Measurements from ENCODE around the gene LAMA4. TPM values are rescaled to one million over a fixed set of nuclear protein-coding genes. Genes with fewer than 3 reads are reported as not detected.

The LAMA4 gene
- total and polyA plus RNA-seq, 2 of the 13 experiments (the other 11 are each of a cell fraction or from before 2014, with no cell fraction given), result not detected

DNA sequence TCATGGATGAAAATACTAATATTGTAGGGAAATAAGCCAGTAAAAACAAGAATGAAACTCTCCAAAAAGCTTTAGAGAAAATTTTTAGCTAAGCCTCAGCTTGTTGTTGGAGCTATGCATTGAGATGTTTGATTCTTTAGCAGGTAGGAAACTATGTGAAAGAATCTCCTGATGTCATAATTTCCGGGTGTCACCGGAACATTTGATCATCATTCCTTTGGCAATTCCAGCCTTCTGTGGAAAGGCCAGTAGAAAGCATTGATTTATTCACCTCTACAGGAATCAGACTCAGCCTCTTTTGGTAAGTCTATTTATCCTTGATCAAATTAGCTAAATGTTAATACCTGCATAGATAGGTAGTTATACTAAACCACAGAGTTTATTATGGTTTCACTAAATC lies 157.5 kb downstream of the LAMA4 start:
- in situ Hi-C loops (cut with HindIII; ENCODE audit: extremely low pct_ligation_motif_present, low pct_unique_long_range_greater_than_20kb), result no loop called here
- WGBS (ENCODE audit: low lambda C conversion rate), result 72% methylated on average over 2 of the region's 2 CpGs
- no TSS peak for BruUV-seq (replicated peaks)
- H3K9ac ChIP-seq (ENCODE audit: insufficient read depth, low read depth, low read length), result no peak overlapping the region
- no peak for DNase-seq (ENCODE audit: low spot score)
- no peaks in the 10 kb centered on the region for H3K27me3 ChIP-seq (ENCODE audit: control insufficient read depth in 1 of 2, insufficient read depth in 2 of 2, low read length in 2 of 2)
- ChIA-PET CTCF (ENCODE audit: low intra/inter-chr PET ratio, low total read pairs) (no interaction called here), POLR2A (no interaction called here)
- no peaks in the 10 kb centered on the region for H3K36me3 ChIP-seq (replicated peaks in 1 of 2; ENCODE audit: control insufficient read depth in 1 of 2, insufficient read depth in 2 of 2, low read length in 2 of 2)
- TF ChIP-seq ZUFSP (CRISPR knock-in tag; IDR thresholded peaks at IDR 0.05; ENCODE audit: borderline replicate concordance), result no peak
- FAIRE-seq, result no peak
- no peak for ATAC-seq
- H3K4me3 ChIP-seq (replicated peaks in 1 of 3; ENCODE audit: insufficient read depth in 1 of 3, low read depth in 2 of 3, low read length in 3 of 3), result no peak overlapping the region
- H3K79me2 ChIP-seq (ENCODE audit: insufficient read depth, low read length), result no peaks in the 10 kb centered on the region
- no peak overlapping the region for H2AFZ ChIP-seq (ENCODE audit: low read length)
- H3K9me3 ChIP-seq (ENCODE audit: low read length), result no peaks in the 10 kb centered on the region
- no peaks in the 10 kb centered on the region; the same call in 1 of the 2 replicates for H4K20me1 ChIP-seq (ENCODE audit: insufficient read depth, low read length)
- H3K27ac ChIP-seq (ENCODE audit: extremely low read length, insufficient read depth, low read length), result no peak overlapping the region
- no peaks in the 10 kb centered on the region for H3K4me1 ChIP-seq (ENCODE audit: insufficient read depth, low read length)
- H3K4me2 ChIP-seq (ENCODE audit: low read depth, low read length), result no peak overlapping the region
- intact Hi-C loops (cut with micrococcal nuclease; ENCODE audit: unreplicated experiment), result no loop called here

GRCh38 chr6:112087916-112088315 lies 166.5 kb downstream of the LAMA4 start:
- intact Hi-C loops (cut with micrococcal nuclease; ENCODE audit: unreplicated experiment) (loop anchor here (1.0 to 5.0 kb wide), 2 partner anchors 59 to 75 kb away; no protein-coding TSS in a partner anchor), in situ Hi-C loops (cut with HindIII; ENCODE audit: extremely low pct_ligation_motif_present, low pct_unique_long_range_greater_than_20kb) (loop anchor here (5.0 kb wide), 1 partner anchor 74 kb away; no protein-coding TSS in a partner anchor)
- H3K4me3 ChIP-seq (replicated peaks in 1 of 3; ENCODE audit: insufficient read depth in 1 of 3, low read depth in 2 of 3, low read length in 3 of 3), result peak overlapping the region; percentile 75 to 97 (median 89)
- BruUV-seq (replicated peaks), result TSS peak; percentile 84
- no peaks in the 10 kb centered on the region for H4K20me1 ChIP-seq (ENCODE audit: insufficient read depth, low read length)
- H2AFZ ChIP-seq (ENCODE audit: low read length), result peak overlapping the region; percentile 95
- DNase-seq (ENCODE audit: low spot score) (no peak), FAIRE-seq (no peak), ATAC-seq (peak; percentile 1; the same call in 1 of the 3 replicates)
- CTCF ChIA-PET (ENCODE audit: low intra/inter-chr PET ratio, low total read pairs), result no interaction called here
- no peaks in the 10 kb centered on the region for H3K9me3 ChIP-seq (ENCODE audit: low read length)
- H3K79me2 ChIP-seq (ENCODE audit: insufficient read depth, low read length), result no peaks in the 10 kb centered on the region
- 4% methylated on average over 7 of the region's 7 CpGs for WGBS (ENCODE audit: low lambda C conversion rate)
- H3K4me1 ChIP-seq (ENCODE audit: insufficient read depth, low read length), result peaks cover 10% of the 10 kb centered on the region
- no peak for TF ChIP-seq ZNF496 (CRISPR knock-in tag; IDR thresholded peaks at IDR 0.05; ENCODE audit: insufficient replicate concordance)
- no peak for TF ChIP-seq CREB1 (IDR thresholded peaks at IDR 0.05)
- 0 out of 2 replicates have a peak, but pooled peaks have one; percentile 1 for TF ChIP-seq CREB1 (CRISPR knock-in tag; IDR thresholded peaks at IDR 0.05)
- peak; percentile 24; the same call in 1 of the 2 replicates for TF ChIP-seq KDM5A (IDR thresholded peaks at IDR 0.05; ENCODE audit: borderline replicate concordance, low read length)
- peak overlapping the region; percentile 74 for H3K9ac ChIP-seq (ENCODE audit: insufficient read depth, low read depth, low read length)
- H3K27me3 ChIP-seq (ENCODE audit: control insufficient read depth in 1 of 2, insufficient read depth in 2 of 2, low read length in 2 of 2), result no peaks in the 10 kb centered on the region; a peak in 1 of 5 replicates
- H3K4me2 ChIP-seq (ENCODE audit: low read depth, low read length), result peak overlapping the region; percentile 80
- H3K36me3 ChIP-seq (replicated peaks in 1 of 2; ENCODE audit: control insufficient read depth in 1 of 2, insufficient read depth in 2 of 2, low read length in 2 of 2), result no peaks in the 10 kb centered on the region; a peak in 1 of 5 replicates
- POLR2A ChIA-PET, result interaction anchor here (0.6 to 1.4 kb wide), 4 partner anchors 10 to 482 kb away, joined by 3 to 8 read pairs (median 3); no protein-coding TSS in a partner anchor
- H3K27ac ChIP-seq (ENCODE audit: extremely low read length, insufficient read depth, low read length), result peak overlapping the region; percentile 63
